SJCRH30 (cell line): ENCODE data around the gene TGFBR2. TPM values are rescaled to one million over a fixed set of nuclear protein-coding genes. Genes with fewer than 3 reads are reported as not detected.
A peak's percentile ranks its signal among the peaks of the same experiment; 100 is the strongest.

ENCODE experiments used
- DNase-seq, 2 experiments: peaks; one replicate each; pipeline ENCODE4 v3.0.0-alpha.2; 2015 to 2020
- H3K27ac ChIP-seq: fragments of 250-450 bp; sonication (Bioruptor Pico); 2 replicates; pipeline ENCODE4 v1.5.1; 2020; ENCODE audit warnings: mild to moderate bottlenecking, moderate library complexity
- H3K27me3 ChIP-seq: fragments of 250-450 bp; sonication (Bioruptor Pico); 2 replicates; pipeline ENCODE4 v1.5.1; 2020; ENCODE audit warnings: mild to moderate bottlenecking, moderate library complexity
- H3K36me3 ChIP-seq: fragments of 250-450 bp; sonication (Bioruptor Pico); 2 replicates; pipeline ENCODE4 v1.5.1; 2020; ENCODE audit warnings: mild to moderate bottlenecking, moderate library complexity
- H3K4me1 ChIP-seq: fragments of 250-450 bp; sonication (Bioruptor Pico); 2 replicates; pipeline ENCODE4 v1.5.1; 2020; ENCODE audit warnings: mild to moderate bottlenecking, moderate library complexity
- H3K4me3 ChIP-seq: fragments of 250-450 bp; sonication (Bioruptor Pico); 2 replicates; pipeline ENCODE4 v1.5.1; 2020; ENCODE audit warnings: mild to moderate bottlenecking, moderate library complexity
- H3K9me3 ChIP-seq: fragments of 250-450 bp; sonication (Bioruptor Pico); replicated peaks from 2 replicates; pipeline ENCODE4 v1.5.1; 2020; ENCODE audit warnings: mild to moderate bottlenecking, moderate library complexity
- total RNA-seq: library from RNA; depleted of rRNA; stranded (reverse); fragments of >200 nt; shearing (Covaris generic); gene quantifications from 2 replicates; pipeline ENCODE4 v1.2.3, GENCODE V29; 2014

Gene TGFBR2
- total RNA-seq, 1 experiment from 2014 or later: 17.8 TPM

GRCh38 chr3:30587904-30588303 is 18.5 kb upstream of the TGFBR2 start:
- Histone ChIP-seq H3K36me3 (no peaks in the 10 kb centered on the region), H3K27ac (no peak overlapping the region), H3K4me1 (no peaks in the 10 kb centered on the region), H3K27me3 (no peaks in the 10 kb centered on the region), H3K4me3 (no peak overlapping the region), H3K9me3 (no peaks in the 10 kb centered on the region)
- no peak for DNase-seq

- H3K9me3 ChIP-seq: no peaks in the 10 kb centered on the region
- H3K4me3 ChIP-seq: no peak overlapping the region
- no peak for DNase-seq
- H3K4me1 ChIP-seq: no peaks in the 10 kb centered on the region
- no peaks in the 10 kb centered on the region for H3K36me3 ChIP-seq
- H3K27ac ChIP-seq: no peak overlapping the region
- H3K27me3 ChIP-seq: no peaks in the 10 kb centered on the region
Measured at GRCh38 chr3:30596152-30596551, 10.2 kb upstream of the TGFBR2 start.

GRCh38 chr3:30597131-30597768 is 9.2 kb upstream of the TGFBR2 start:
- Histone ChIP-seq H3K4me3 (no peak overlapping the region), H3K27ac (no peak overlapping the region), H3K36me3 (no peaks in the 10 kb centered on the region), H3K27me3 (no peaks in the 10 kb centered on the region), H3K4me1 (no peaks in the 10 kb centered on the region), H3K9me3 (no peaks in the 10 kb centered on the region)
- DNase-seq: no peak

- Histone ChIP-seq H3K36me3 (no peaks in the 10 kb centered on the region), H3K4me3 (no peak overlapping the region), H3K9me3 (no peaks in the 10 kb centered on the region), H3K27me3 (no peaks in the 10 kb centered on the region), H3K27ac (no peak overlapping the region), H3K4me1 (peaks cover 3% of the 10 kb centered on the region)
- no peak for DNase-seq
Measured at GRCh38 chr3:30597769-30598134, 8.6 kb upstream of the TGFBR2 start.

- no peaks in the 10 kb centered on the region for H3K36me3 ChIP-seq
- no peak overlapping the region for H3K27ac ChIP-seq
- H3K9me3 ChIP-seq: no peaks in the 10 kb centered on the region
- peaks cover 8% of the 10 kb centered on the region for H3K4me1 ChIP-seq
- no peak for DNase-seq
- H3K4me3 ChIP-seq: no peak overlapping the region
- H3K27me3 ChIP-seq: no peaks in the 10 kb centered on the region
Measured at GRCh38 chr3:30598668-30599545, 7.5 kb upstream of the TGFBR2 start.

GRCh38 chr3:30600572-30600971 is 5.8 kb upstream of the TGFBR2 start:
- Histone ChIP-seq H3K27me3 (no peaks in the 10 kb centered on the region), H3K4me1 (peaks cover 8% of the 10 kb centered on the region), H3K4me3 (no peak overlapping the region), H3K9me3 (no peaks in the 10 kb centered on the region), H3K36me3 (no peaks in the 10 kb centered on the region), H3K27ac (no peak overlapping the region)
- no peak for DNase-seq

- Histone ChIP-seq H3K9me3 (no peaks in the 10 kb centered on the region), H3K36me3 (no peaks in the 10 kb centered on the region), H3K4me1 (peaks cover 8% of the 10 kb centered on the region), H3K4me3 (no peak overlapping the region), H3K27ac (no peak overlapping the region), H3K27me3 (no peaks in the 10 kb centered on the region)
- peak in 1 of 2 experiments; percentile 33 for DNase-seq
Measured at GRCh38 chr3:30602946-30603345, 3.5 kb upstream of the TGFBR2 start.

GRCh38 chr3:30604093-30604492 is 2.3 kb upstream of the TGFBR2 start:
- DNase-seq: no peak
- H3K27ac ChIP-seq: no peak overlapping the region
- H3K4me3 ChIP-seq: no peak overlapping the region
- H3K9me3 ChIP-seq: no peaks in the 10 kb centered on the region
- H3K36me3 ChIP-seq: no peaks in the 10 kb centered on the region
- peaks cover 8% of the 10 kb centered on the region for H3K4me1 ChIP-seq
- H3K27me3 ChIP-seq: no peaks in the 10 kb centered on the region

- Histone ChIP-seq H3K36me3 (no peaks in the 10 kb centered on the region), H3K9me3 (no peaks in the 10 kb centered on the region), H3K4me1 (peaks cover 8% of the 10 kb centered on the region), H3K4me3 (no peak overlapping the region), H3K27me3 (no peaks in the 10 kb centered on the region), H3K27ac (no peak overlapping the region)
- no peak for DNase-seq
Measured at GRCh38 chr3:30604558-30604957, 1.8 kb upstream of the TGFBR2 start.

- Histone ChIP-seq H3K4me1 (peaks cover 8% of the 10 kb centered on the region), H3K36me3 (no peaks in the 10 kb centered on the region), H3K27ac (no peak overlapping the region), H3K4me3 (no peak overlapping the region), H3K27me3 (no peaks in the 10 kb centered on the region), H3K9me3 (no peaks in the 10 kb centered on the region)
- no peak for DNase-seq
Measured at GRCh38 chr3:30605005-30605404, 1.4 kb upstream of the TGFBR2 start.

- Histone ChIP-seq H3K9me3 (no peaks in the 10 kb centered on the region), H3K4me1 (peaks cover 8% of the 10 kb centered on the region), H3K4me3 (peak overlapping the region; percentile 87), H3K36me3 (no peaks in the 10 kb centered on the region), H3K27ac (peak overlapping the region; percentile 86), H3K27me3 (no peaks in the 10 kb centered on the region)
- no peak for DNase-seq
Measured at GRCh38 chr3:30605706-30606300, 598 bp upstream of the TGFBR2 start.

GRCh38 chr3:30607032-30607833 is 832 bp downstream of the TGFBR2 start:
- Histone ChIP-seq H3K4me1 (peaks cover 8% of the 10 kb centered on the region), H3K4me3 (peak overlapping the region; percentile 87), H3K27me3 (no peaks in the 10 kb centered on the region), H3K9me3 (no peaks in the 10 kb centered on the region), H3K27ac (peak overlapping the region; percentile 86), H3K36me3 (no peaks in the 10 kb centered on the region)
- peak; percentile 43 to 56 for DNase-seq

GRCh38 chr3:30608598-30608947 is 2.2 kb downstream of the TGFBR2 start:
- H3K27me3 ChIP-seq: no peaks in the 10 kb centered on the region
- no peak for DNase-seq
- no peak overlapping the region for H3K4me3 ChIP-seq
- no peak overlapping the region for H3K27ac ChIP-seq
- no peaks in the 10 kb centered on the region for H3K36me3 ChIP-seq
- no peaks in the 10 kb centered on the region for H3K4me1 ChIP-seq
- H3K9me3 ChIP-seq: no peaks in the 10 kb centered on the region

GRCh38 chr3:30609930-30610701 is 3.7 kb downstream of the TGFBR2 start:
- H3K4me1 ChIP-seq: no peaks in the 10 kb centered on the region
- H3K27ac ChIP-seq: no peak overlapping the region
- H3K4me3 ChIP-seq: no peak overlapping the region
- H3K36me3 ChIP-seq: no peaks in the 10 kb centered on the region
- H3K27me3 ChIP-seq: no peaks in the 10 kb centered on the region
- H3K9me3 ChIP-seq: no peaks in the 10 kb centered on the region
- DNase-seq: no peak
